ENCODE measurements around the gene ADRM1. TPM values are rescaled to one million over a fixed set of nuclear protein-coding genes. Genes with fewer than 3 reads are reported as not detected.

Gene ADRM1
- total RNA-seq, 1 donor from 2014 or later, result 52.3 TPM

DNA sequence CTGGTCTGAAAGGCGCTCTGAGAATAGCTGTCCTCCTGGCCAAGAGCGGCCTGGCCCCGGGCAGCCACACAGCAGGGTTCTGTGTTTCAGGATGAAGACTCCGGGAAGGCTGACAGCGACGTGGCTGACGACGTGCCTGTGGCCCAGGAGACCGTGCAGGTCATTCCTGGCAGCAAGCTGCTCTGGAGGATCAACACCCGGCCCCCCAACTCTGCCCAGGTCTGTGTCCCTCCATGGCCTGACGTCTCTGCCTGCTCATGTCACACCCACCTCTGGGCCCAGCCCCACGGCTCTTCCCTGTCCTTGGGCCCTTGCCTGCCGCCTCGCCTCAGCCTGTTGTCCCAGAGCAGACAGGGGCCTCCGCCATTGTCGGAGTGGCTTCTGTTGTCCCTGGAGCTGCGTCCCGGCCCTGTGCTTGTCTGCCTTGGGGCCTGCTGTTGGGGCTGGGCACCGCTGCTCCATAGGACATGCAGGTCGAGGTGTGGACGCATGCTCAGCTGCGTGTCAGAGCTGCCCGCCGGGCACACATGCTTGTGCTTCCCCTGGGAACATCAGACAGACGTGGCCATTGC lies 16.2 kb upstream of the ADRM1 start:
- H3K27me3 Mint-ChIP-seq (ENCODE audit: insufficient read depth, low read depth), result peaks cover 3% of the 10 kb centered on the region
- no peak overlapping the region for H3K4me3 ChIP-seq
- H3K4me2 ChIP-seq, result no peak overlapping the region
- no peak overlapping the region for H3K27ac ChIP-seq
- H3K4me3 Mint-ChIP-seq, result no peak overlapping the region
- H3K36me3 Mint-ChIP-seq, result peaks cover 24% of the 10 kb centered on the region
- no peaks in the 10 kb centered on the region for H3K4me1 ChIP-seq
- no peak for DNase-seq (ENCODE audit: low spot score)
- H3K79me2 ChIP-seq (ENCODE audit: low read depth), result no peaks in the 10 kb centered on the region
- H2AFZ ChIP-seq (replicated peaks), result no peak overlapping the region
- H3K36me3 ChIP-seq, result no peaks in the 10 kb centered on the region
- H3K4me1 Mint-ChIP-seq, result no peaks in the 10 kb centered on the region
- H3K9ac ChIP-seq, result no peak overlapping the region
- H4K20me1 ChIP-seq (ENCODE audit: low read depth), result no peaks in the 10 kb centered on the region
- no peak overlapping the region for H3K27ac Mint-ChIP-seq
- TF ChIP-seq EZH2phosphoT487 (IDR thresholded peaks at IDR 0.05), result no peak
- TF ChIP-seq, protein P1, sequence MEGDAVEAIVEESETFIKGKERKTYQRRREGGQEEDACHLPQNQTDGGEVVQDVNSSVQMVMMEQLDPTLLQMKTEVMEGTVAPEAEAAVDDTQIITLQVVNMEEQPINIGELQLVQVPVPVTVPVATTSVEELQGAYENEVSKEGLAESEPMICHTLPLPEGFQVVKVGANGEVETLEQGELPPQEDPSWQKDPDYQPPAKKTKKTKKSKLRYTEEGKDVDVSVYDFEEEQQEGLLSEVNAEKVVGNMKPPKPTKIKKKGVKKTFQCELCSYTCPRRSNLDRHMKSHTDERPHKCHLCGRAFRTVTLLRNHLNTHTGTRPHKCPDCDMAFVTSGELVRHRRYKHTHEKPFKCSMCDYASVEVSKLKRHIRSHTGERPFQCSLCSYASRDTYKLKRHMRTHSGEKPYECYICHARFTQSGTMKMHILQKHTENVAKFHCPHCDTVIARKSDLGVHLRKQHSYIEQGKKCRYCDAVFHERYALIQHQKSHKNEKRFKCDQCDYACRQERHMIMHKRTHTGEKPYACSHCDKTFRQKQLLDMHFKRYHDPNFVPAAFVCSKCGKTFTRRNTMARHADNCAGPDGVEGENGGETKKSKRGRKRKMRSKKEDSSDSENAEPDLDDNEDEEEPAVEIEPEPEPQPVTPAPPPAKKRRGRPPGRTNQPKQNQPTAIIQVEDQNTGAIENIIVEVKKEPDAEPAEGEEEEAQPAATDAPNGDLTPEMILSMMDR (IDR thresholded peaks at IDR 0.05), result no peak
- H3F3A ChIP-seq (ENCODE audit: low read depth), result no peaks in the 10 kb centered on the region
- H3K9me3 ChIP-seq (ENCODE audit: low read depth), result no peaks in the 10 kb centered on the region
- H3K9me3 Mint-ChIP-seq, result no peaks in the 10 kb centered on the region
- no peaks in the 10 kb centered on the region for H3K27me3 ChIP-seq

DNA sequence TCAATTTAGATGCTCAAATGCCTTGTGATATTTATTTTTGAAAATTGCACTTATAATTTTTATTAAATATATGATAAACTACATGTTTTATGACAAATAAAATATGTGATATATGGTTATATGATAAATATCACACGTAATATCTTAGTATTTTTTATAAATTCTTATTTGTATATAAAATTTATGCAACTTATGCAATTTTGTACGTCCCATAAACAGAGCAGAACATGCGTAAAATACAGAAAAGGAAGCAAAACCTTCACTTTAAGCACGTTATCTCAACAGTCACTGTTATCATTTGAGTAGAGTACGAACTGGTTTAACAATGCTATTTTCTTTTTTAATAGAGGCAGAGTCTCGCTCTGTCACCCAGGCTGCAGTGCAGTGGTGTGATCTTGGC lies 15.7 kb upstream of the ADRM1 start:
- Histone ChIP-seq H3K36me3 (no peaks in the 10 kb centered on the region), H4K20me1 (ENCODE audit: low read depth) (no peaks in the 10 kb centered on the region), H3F3A (ENCODE audit: low read depth) (no peaks in the 10 kb centered on the region), H3K4me2 (no peak overlapping the region), H3K27ac (no peak overlapping the region), H2AFZ (replicated peaks) (no peak overlapping the region), H3K79me2 (ENCODE audit: low read depth) (no peaks in the 10 kb centered on the region), H3K4me3 (no peak overlapping the region), H3K27me3 (no peaks in the 10 kb centered on the region), H3K4me1 (no peaks in the 10 kb centered on the region), H3K9me3 (ENCODE audit: low read depth) (no peaks in the 10 kb centered on the region), H3K9ac (no peak overlapping the region)
- Mint-ChIP-seq H3K4me3 (no peak overlapping the region), H3K27me3 (ENCODE audit: insufficient read depth, low read depth) (no peaks in the 10 kb centered on the region), H3K9me3 (no peaks in the 10 kb centered on the region), H3K36me3 (peaks cover 19% of the 10 kb centered on the region), H3K27ac (no peak overlapping the region), H3K4me1 (no peaks in the 10 kb centered on the region)
- no peak for TF ChIP-seq EZH2 (IDR thresholded peaks at IDR 0.05)
- TF ChIP-seq EZH2phosphoT487 (IDR thresholded peaks at IDR 0.05), result no peak
- TF ChIP-seq, protein P1 (IDR thresholded peaks at IDR 0.05), result no peak
- DNase-seq (ENCODE audit: low spot score), result no peak

DNA sequence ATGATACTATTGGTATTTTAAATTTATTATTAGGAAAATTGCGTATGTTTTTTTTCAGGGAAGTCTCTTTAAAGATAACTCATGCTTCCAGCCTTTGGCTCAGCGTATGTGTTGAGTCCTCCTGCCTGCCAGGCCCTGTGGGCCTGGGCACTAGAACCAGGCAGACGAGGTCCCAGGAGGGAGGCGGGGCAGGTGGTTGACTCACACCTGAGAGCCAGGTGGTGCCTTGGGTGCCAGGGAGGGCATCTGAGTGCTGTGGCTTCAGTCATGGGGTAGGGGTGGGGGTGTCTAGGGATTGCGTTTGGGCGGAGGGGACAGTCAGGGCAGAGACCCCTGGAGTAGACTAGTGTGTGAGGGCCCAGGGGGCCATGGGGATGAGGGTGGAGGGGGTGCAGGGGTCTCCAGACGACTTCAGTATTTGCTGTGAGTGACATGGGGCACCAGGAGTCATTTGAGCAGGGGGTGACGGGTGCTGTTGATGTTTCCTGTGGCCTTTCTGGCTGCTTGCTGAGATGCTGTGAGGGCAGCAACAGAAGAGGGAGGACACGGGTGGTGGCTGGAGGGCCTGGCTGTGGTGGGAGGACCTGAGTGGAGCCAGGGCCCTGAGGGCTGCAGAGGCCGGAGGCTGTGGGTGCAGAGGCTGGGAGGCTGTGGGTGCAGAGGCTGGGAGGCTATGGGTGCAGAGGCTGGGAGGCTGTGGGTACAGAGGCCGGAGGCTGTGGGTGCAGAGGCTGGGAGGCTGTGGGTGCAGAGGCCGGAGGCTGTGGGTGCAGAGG lies 14.8 kb upstream of the ADRM1 start:
- Mint-ChIP-seq H3K27ac (no peak overlapping the region), H3K36me3 (peaks cover 21% of the 10 kb centered on the region), H3K4me1 (no peaks in the 10 kb centered on the region), H3K27me3 (ENCODE audit: insufficient read depth, low read depth) (no peaks in the 10 kb centered on the region), H3K4me3 (no peak overlapping the region), H3K9me3 (no peaks in the 10 kb centered on the region)
- Histone ChIP-seq H3K9ac (no peak overlapping the region), H3K27ac (no peak overlapping the region), H4K20me1 (ENCODE audit: low read depth) (no peaks in the 10 kb centered on the region), H3K9me3 (ENCODE audit: low read depth) (no peaks in the 10 kb centered on the region), H3K4me1 (no peaks in the 10 kb centered on the region), H3K4me2 (no peak overlapping the region), H3K27me3 (no peaks in the 10 kb centered on the region), H3K36me3 (no peaks in the 10 kb centered on the region), H3K79me2 (ENCODE audit: low read depth) (no peaks in the 10 kb centered on the region), H2AFZ (replicated peaks) (no peak overlapping the region), H3F3A (ENCODE audit: low read depth) (no peaks in the 10 kb centered on the region), H3K4me3 (no peak overlapping the region)
- no peak for TF ChIP-seq EZH2phosphoT487 (IDR thresholded peaks at IDR 0.05)
- TF ChIP-seq, protein P1 (IDR thresholded peaks at IDR 0.05), result no peak
- no peak for TF ChIP-seq EZH2 (IDR thresholded peaks at IDR 0.05)
- no peak for DNase-seq (ENCODE audit: low spot score)

All from neural progenitor cell (in vitro differentiated cells).